Stomach smooth muscle (tissue), 2 donors: Measurements from ENCODE around the gene PTPN4.
"Not testable (repeated sequence)": the region's sequence is repeated elsewhere in the genome, so short reads cannot be mapped to it uniquely, and the experiment has no call there.

Experiments
- H3K27ac ChIP-seq: one replicate; pipeline ENCODE4 v1.7.0; 2013; ENCODE audit warnings: mild to moderate bottlenecking, low read length, inconsistent platforms
- H3K27me3 ChIP-seq, 2 donors: one replicate each; pipeline ENCODE4 v1.7.0; 2013; ENCODE audit warnings: low read length in 2 of 2; ENCODE audit not compliant: insufficient read depth in 2 of 2, control insufficient read depth in 1 of 2
- H3K36me3 ChIP-seq, 2 donors: one replicate each; pipeline ENCODE4 v1.7.0; 2013; ENCODE audit warnings: low read length in 2 of 2; ENCODE audit not compliant: control insufficient read depth in 2 of 2, insufficient read depth in 2 of 2
- H3K4me1 ChIP-seq: one replicate; pipeline ENCODE4 v1.7.0; 2013; ENCODE audit warnings: low read length; ENCODE audit not compliant: control insufficient read depth, insufficient read depth
- H3K4me3 ChIP-seq, 2 donors: one replicate each; pipeline ENCODE4 v1.7.0; 2013; ENCODE audit warnings: low read length in 2 of 2
- H3K9ac ChIP-seq, 2 donors: one replicate each; pipeline ENCODE4 v1.7.0; 2013; ENCODE audit warnings: low read length in 2 of 2, mild to moderate bottlenecking in 1 of 2
- H3K9me3 ChIP-seq, 2 donors: one replicate each; pipeline ENCODE4 v1.7.0; 2013; ENCODE audit warnings: low read length in 2 of 2; ENCODE audit not compliant: control insufficient read depth in 2 of 2
- donor health status: healthy.
- donor health status: Pancreatic carcinoma.

Gene PTPN4

GRCh38 chr2:119786295-119786694 is 26.6 kb downstream of the PTPN4 start:
- H3K9ac ChIP-seq = no peak overlapping the region
- peaks cover 0 to 4% of the 10 kb centered on the region in 2 donors for H3K9me3 ChIP-seq
- no peaks in the 10 kb centered on the region for H3K4me1 ChIP-seq
- H3K36me3 ChIP-seq = no peaks in the 10 kb centered on the region
- no peaks in the 10 kb centered on the region for H3K27me3 ChIP-seq
- no peak overlapping the region for H3K4me3 ChIP-seq
- no peak overlapping the region for H3K27ac ChIP-seq

DNA sequence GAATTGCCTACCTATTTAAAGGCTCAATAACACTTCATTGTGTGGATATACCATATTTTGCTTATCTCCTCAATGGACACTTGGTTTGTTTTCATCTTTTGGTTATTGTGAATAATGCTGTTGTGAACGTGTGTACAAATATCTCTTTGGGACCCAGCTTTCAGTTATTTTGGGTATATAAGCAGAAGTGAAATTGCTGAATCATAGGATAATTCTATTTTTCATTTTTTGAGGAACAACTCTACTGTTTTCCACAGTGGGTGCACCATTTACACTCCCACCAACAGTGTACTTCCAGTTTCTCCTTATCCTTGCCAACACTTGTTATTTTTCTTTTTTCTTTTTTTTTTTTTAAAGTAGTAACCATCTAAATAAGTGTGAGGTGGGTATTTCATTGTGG is 29.0 kb downstream of the PTPN4 start:
- peaks cover 0 to 4% of the 10 kb centered on the region in 2 donors for H3K9me3 ChIP-seq

GRCh38 chr2:119790466-119790865 is 30.7 kb downstream of the PTPN4 start:
- peaks cover 0 to 3% of the 10 kb centered on the region in 2 donors for H3K36me3 ChIP-seq

More for the DNA sequence above, 29.0 kb downstream of the PTPN4 start:
- Histone ChIP-seq H3K27ac (no peak overlapping the region), H3K9ac (no peak overlapping the region), H3K4me3 (no peak overlapping the region), H3K4me1 (no peaks in the 10 kb centered on the region), H3K36me3 (no peaks in the 10 kb centered on the region), H3K27me3 (no peaks in the 10 kb centered on the region)

GRCh38 chr2:119792907-119793312 is 33.2 kb downstream of the PTPN4 start:
- Histone ChIP-seq H3K9ac (no peak overlapping the region), H3K9me3 (peaks cover 0 to 4% of the 10 kb centered on the region in 2 donors), H3K27me3 (no peaks in the 10 kb centered on the region), H3K4me1 (no peaks in the 10 kb centered on the region), H3K36me3 (peaks cover 0 to 3% of the 10 kb centered on the region in 2 donors), H3K4me3 (no peak overlapping the region), H3K27ac (no peak overlapping the region)

More at GRCh38 chr2:119790466-119790865, 30.7 kb downstream of the PTPN4 start:
- Histone ChIP-seq H3K27me3 (no peaks in the 10 kb centered on the region), H3K4me3 (no peak overlapping the region), H3K27ac (no peak overlapping the region), H3K9ac (no peak overlapping the region), H3K9me3 (peaks cover 0 to 4% of the 10 kb centered on the region in 2 donors), H3K4me1 (no peaks in the 10 kb centered on the region)

DNA sequence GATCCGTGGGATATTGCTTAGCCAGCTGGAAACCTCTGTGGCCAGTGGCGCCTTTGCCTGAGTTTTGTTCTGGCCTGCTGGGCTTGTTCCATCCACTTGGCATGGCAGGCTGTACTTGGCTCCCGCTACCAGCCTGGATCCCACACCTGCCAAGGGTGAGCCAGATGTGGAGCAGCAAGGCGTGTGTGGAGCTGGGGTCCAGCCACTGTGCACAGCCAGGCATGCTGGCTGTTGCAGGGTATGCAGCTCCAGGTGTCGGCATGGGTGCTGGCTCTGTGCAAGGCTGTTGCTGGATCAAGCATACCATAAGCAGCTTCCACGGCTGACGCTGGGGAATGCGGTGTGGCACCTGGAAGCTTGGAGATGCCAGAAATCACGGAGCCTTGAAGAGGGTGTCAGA is 34.5 kb downstream of the PTPN4 start:
- Histone ChIP-seq H3K9me3 (peaks cover 0 to 4% of the 10 kb centered on the region in 2 donors), H3K27ac (no peak overlapping the region), H3K9ac (no peak overlapping the region), H3K4me1 (no peaks in the 10 kb centered on the region), H3K4me3 (no peak overlapping the region), H3K36me3 (peaks cover 0 to 3% of the 10 kb centered on the region in 2 donors), H3K27me3 (no peaks in the 10 kb centered on the region)

- no peak overlapping the region for H3K27ac ChIP-seq
- H3K36me3 ChIP-seq = peaks cover 0 to 3% of the 10 kb centered on the region in 2 donors
- H3K9ac ChIP-seq = no peak overlapping the region
- H3K9me3 ChIP-seq = peaks cover 0 to 4% of the 10 kb centered on the region in 2 donors
- no peak overlapping the region for H3K4me3 ChIP-seq
- no peaks in the 10 kb centered on the region for H3K4me1 ChIP-seq
- no peaks in the 10 kb centered on the region for H3K27me3 ChIP-seq
Observed at GRCh38 chr2:119795309-119796303, 35.9 kb downstream of the PTPN4 start.

- Histone ChIP-seq H3K4me3 (no peak overlapping the region), H3K4me1 (no peaks in the 10 kb centered on the region), H3K27ac (no peak overlapping the region), H3K9ac (no peak overlapping the region), H3K9me3 (no peaks in the 10 kb centered on the region), H3K36me3 (no peaks in the 10 kb centered on the region), H3K27me3 (no peaks in the 10 kb centered on the region)
Observed at GRCh38 chr2:119800376-119800902, 40.7 kb downstream of the PTPN4 start.

- Histone ChIP-seq H3K4me3 (no peak overlapping the region), H3K9ac (no peak overlapping the region), H3K27ac (no peak overlapping the region), H3K4me1 (no peaks in the 10 kb centered on the region), H3K9me3 (no peaks in the 10 kb centered on the region), H3K36me3 (no peaks in the 10 kb centered on the region), H3K27me3 (no peaks in the 10 kb centered on the region)
Observed at GRCh38 chr2:119801040-119801439, 41.3 kb downstream of the PTPN4 start.

DNA sequence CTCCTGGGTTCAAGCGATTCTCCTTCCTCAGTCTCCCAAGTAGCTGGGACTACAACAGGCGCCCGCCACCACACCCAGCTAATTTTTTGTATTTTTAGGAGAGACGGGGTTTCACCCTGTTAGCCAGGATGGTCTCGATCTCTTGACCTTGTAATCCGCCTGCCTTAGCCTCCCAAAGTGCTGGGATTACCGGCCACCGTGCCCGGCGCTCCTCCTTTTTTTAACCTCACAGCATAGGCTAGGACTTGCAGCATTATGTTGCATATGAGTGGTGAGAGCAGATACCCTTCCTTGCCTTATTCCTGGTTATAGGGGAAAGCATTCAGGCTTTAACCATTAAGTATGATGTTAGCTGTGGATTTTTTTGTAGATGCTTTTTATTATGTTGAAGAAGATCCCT is 42.3 kb downstream of the PTPN4 start:
- not testable (repeated sequence) for H3K4me3 ChIP-seq, H3K4me1 ChIP-seq, H3K36me3 ChIP-seq

GRCh38 chr2:119803101-119803500 is 43.4 kb downstream of the PTPN4 start:
- Histone ChIP-seq H3K27me3 (no peaks in the 10 kb centered on the region), H3K27ac (no peak overlapping the region), H3K9ac (no peak overlapping the region), H3K36me3 (no peaks in the 10 kb centered on the region), H3K4me3 (no peak overlapping the region), H3K4me1 (no peaks in the 10 kb centered on the region), H3K9me3 (no peaks in the 10 kb centered on the region)

More for the DNA sequence above, 42.3 kb downstream of the PTPN4 start:
- not testable (repeated sequence) for H3K27ac ChIP-seq, H3K9me3 ChIP-seq, H3K27me3 ChIP-seq, H3K9ac ChIP-seq

DNA sequence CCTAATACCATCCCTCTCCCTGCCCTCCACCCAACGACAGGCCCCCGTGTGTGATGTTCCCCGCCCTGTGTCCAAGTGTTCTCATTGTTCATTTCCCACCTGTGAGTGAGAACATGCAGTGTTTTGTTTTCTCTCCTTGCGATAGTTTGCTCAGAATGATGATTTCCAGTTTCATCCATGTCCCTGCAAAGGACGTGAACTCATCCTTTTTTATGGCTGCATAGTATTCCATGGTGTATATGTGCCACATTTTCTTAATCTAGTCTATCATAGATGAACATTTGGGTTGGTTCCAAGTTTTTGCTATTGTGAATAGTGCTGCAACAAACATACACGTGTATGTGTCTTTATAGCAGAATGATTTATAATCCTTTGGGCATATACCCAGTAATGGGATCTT is 44.7 kb downstream of the PTPN4 start:
- not testable (repeated sequence) for H3K27me3 ChIP-seq, H3K27ac ChIP-seq, H3K9ac ChIP-seq, H3K4me1 ChIP-seq, H3K36me3 ChIP-seq, H3K9me3 ChIP-seq, H3K4me3 ChIP-seq
